Daoy (cell line): ENCODE measurements around the gene PCDH12. TPM values are rescaled to one million over a fixed set of nuclear protein-coding genes. Genes with fewer than 3 reads are reported as not detected.

Source experiments
- DNase-seq: peaks from one replicate; pipeline ENCODE4 v3.0.0-alpha.2; 2015; ENCODE audit warnings: low read depth
- total RNA-seq: library from RNA; depleted of rRNA; stranded (reverse); fragments of >200 nt; shearing (Covaris generic); gene quantifications from 2 replicates; pipeline ENCODE4 v1.2.3, GENCODE V29; 2014; rRNA removed

The PCDH12 gene
- 0.03 TPM in 1 of 2 replicates, not detected in the other for total RNA-seq

- peak; percentile 27 for DNase-seq
Observed at GRCh38 chr5:141958113-141958512, at the start of gene PCDH12. Gene PCDH12, minus strand, starts transcription at chr5:141958202. Its CDS starts 351 bp downstream, at chr5:141957851.

DNA sequence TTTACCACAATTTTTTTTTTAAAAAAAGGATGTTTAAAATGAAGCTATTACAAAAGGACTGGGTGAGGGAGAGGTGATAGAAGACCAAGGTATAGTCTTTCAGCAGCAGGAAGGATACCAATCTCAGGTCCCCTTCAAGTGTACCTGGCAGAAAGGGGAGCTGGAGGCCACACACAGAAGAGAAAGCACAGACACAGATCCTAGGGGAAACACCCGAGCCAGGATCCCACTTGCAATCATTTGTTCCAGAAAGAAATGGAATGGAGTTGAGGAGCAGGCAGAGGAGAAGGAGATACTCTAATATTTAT is 49.2 kb upstream of the PCDH12 start:
- DNase-seq, result no peak

DNA sequence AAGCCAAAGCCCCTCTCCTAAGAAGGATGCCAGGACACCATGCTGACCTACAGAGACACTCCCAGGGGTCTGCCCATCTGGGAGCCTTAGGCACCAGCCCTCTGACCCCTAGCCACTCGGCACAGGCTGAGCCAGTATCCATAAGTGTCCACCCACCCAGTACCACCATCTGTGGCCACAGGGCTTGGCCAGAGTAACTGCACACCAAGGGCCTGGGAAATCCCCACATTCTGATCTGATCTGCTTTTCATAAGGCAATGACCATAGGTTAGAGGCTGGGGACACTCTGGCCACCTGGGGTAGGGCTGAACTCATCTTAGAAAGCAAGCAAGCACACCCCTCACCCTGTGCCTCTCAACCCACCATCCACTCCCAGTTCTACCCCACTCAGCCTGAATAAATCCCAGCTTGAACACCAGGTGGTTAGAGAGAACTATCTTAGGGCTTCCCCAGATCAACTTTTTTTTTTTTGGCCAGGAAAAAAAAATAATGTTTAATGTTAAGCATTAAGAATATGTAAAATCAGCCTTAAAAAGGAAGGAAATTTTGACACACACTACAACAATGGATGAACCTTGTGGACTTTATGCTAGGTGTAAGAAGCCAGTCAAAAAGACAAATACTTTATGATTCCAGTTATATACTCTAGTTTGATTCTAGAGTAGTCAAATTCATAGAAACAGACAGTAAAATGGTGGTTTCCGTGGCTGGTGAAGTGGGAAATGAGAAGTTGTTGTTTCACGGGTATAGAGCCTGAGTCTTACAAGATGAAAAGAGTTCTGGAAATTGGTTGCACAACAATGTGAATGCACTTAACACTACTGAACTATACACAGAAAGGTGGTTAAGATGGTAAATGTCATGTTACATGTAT is 48.6 kb upstream of the PCDH12 start:
- DNase-seq, result no peak

- DNase-seq, result no peak
Observed at GRCh38 chr5:142003266-142003800, 45.3 kb upstream of the PCDH12 start.

GRCh38 chr5:142000704-142001484 is 42.9 kb upstream of the PCDH12 start:
- no peak for DNase-seq

DNA sequence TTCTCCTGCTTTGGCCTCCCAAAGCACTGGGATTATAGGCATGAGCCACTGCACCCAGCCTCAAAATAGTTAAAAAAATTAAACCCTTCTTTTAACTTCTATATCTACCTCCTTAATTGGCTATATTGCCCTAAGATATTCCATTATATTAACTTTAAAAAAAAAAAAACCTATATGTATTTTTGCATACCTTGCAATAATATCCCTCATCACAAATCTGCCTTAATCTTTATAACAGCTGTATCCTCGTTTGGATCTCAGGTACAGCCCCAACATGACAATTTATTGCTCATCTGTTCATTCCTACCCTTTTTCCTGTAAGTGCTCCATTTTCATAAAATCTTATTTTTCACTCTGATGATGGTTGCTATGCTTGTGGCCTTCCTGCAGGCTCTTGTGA is 42.2 kb upstream of the PCDH12 start:
- DNase-seq, result no peak

- DNase-seq, result no peak
Observed at GRCh38 chr5:141997358-141997960, 39.5 kb upstream of the PCDH12 start.

- no peak for DNase-seq
Observed at GRCh38 chr5:141995656-141996055, 37.7 kb upstream of the PCDH12 start.

- DNase-seq, result no peak
Observed at GRCh38 chr5:141994511-141995136, 36.6 kb upstream of the PCDH12 start.

- DNase-seq, result peak; percentile 58
Observed at GRCh38 chr5:141992349-141992963, 34.5 kb upstream of the PCDH12 start.

GRCh38 chr5:141989720-141990119 is 31.7 kb upstream of the PCDH12 start:
- DNase-seq, result no peak

GRCh38 chr5:141986072-141986471 is 28.1 kb upstream of the PCDH12 start:
- DNase-seq, result no peak

DNA sequence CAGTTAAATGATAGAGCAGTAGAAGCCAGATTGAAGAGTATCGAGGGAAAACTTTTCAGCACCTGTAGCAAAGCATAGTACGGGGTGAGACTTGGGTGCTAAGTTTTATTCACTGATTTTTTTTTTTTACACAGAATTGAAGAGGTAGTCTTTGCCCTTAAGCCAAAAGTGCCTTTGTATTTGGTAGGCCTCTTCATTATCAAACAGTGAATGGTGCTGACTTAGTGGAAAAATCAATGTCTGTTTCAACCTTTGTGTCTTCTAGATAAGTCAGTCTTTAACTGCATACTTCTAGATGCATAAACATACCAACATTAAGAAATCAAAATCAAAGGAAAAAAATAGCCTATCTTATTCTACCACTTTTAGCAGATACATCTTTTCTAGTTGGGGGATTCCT is 24.6 kb upstream of the PCDH12 start:
- no peak for DNase-seq

DNA sequence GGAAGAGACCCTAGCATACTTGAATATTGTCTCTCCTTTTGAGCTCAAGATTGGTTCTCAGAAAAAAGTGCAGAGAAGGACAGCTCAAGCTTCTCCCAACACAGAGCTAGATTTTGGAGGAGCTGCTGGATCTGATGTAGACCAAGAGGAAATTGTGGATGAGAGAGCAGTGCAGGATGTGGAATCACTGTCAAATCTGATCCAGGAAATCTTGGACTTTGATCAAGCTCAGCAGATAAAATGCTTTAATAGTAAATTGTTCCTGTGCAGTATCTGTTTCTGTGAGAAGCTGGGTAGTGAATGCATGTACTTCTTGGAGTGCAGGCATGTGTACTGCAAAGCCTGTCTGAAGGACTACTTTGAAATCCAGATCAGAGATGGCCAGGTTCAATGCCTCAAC is 20.4 kb upstream of the PCDH12 start:
- DNase-seq, result no peak

DNA sequence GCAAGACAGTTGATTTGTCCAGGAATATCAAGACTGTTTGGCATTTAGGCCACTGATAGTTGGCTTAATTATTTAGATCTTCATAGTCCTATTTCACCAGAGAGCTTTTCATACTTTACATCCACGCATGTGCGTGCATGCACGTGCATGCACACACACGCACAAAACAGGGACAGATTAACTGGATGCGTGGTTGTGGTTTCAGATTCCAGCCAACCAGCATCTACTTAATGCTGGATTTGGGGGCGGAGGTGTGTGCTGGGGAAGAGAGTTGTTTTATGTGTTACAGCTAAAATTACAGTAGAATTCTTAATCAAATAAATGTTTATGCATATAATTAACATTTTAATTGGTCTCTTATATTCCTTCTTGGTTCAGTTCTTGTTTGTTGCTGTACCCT is 18.2 kb upstream of the PCDH12 start:
- no peak for DNase-seq

DNA sequence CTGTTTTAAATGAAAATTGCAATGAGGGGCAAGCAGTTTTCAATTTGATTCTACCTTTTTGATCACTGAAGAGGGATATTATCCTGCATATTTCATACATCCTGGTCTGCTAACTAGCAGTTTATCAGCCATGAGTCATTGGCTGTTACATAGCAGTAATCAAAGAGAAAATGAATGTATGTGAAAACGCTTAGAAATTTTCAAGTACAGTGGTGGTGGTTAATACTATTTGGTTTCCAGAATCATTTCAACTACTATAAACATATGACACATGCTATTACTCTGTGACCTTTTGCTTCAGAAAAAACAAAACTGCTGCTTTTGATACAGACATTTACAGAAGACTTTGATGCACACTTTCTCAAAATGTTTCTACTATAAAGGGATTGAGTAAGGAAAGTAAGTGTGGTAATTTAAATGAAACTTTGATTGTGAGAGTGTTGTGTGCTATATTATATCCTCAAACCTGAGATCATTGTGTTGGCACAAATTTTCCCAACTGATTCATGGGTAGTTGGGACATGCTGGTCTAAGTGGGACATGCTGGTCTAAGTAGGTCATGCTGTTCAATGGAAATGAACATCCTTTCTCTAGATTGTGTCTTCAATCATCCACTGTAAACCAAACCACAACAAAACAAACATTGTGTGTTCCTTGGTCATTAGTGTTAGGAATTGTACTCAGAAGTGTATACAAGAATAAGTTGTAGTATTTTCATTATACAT is 16.0 kb upstream of the PCDH12 start:
- DNase-seq, result peak; percentile 41

GRCh38 chr5:141969783-141970771 is 12.1 kb upstream of the PCDH12 start:
- peak; percentile 18 for DNase-seq

DNA sequence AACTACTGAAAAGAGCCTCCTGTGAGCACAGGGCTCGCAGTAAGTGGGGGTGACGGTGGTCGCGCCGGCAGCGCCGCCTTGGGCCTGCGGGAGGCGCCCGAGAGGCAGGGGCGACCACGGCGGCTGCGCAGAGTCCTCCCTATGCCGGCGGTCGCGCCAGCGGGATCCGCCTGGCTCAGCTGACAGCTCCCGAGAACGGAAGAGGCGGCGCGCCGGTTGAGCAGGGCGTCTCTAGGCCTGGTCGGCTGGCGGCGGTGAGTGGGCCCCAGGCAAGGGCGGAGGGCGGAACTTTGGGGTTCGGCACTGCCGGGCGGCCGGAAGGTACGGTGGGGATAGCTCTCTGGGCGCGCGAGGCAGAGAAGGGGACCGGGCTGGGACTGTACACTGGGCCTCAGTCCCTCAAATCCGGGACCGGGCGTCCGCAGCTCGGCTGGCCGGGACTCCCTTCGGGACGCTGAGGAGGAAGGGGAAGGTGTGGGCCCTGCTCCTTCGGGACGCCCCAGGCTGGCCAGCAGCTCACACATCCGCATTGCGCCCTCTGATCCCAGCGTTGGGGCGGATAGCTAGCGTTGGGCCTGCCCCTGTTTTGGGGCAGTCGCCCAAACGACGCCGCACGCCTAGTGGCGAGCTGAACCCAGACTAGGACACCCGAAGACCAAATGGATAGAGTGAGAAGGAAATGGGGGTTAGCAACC is 11.1 kb upstream of the PCDH12 start, which contains the start of gene RNF14:
RNF14 (plus strand) TSS at position 192 of the 695 bp plus-strand sequence. CDS start 4,484 bp downstream, outside the sequence.
- peak; percentile 98 for DNase-seq

GRCh38 chr5:141966963-141967333 is 8.9 kb upstream of the PCDH12 start:
- no peak for DNase-seq
